Liver (tissue), 9 donors: ENCODE measurements around the gene IFT80. TPM values are rescaled to one million over a fixed set of nuclear protein-coding genes. Genes with fewer than 3 reads are reported as not detected.
"Not testable (repeated sequence)": the region's sequence is repeated elsewhere in the genome, so short reads cannot be mapped to it uniquely, and the experiment has no call there.

Experiments used
- DNase-seq: peaks from one replicate; pipeline ENCODE4 v3.0.0-alpha.2; 2017; ENCODE audit warnings: low spot score
- H3K27ac ChIP-seq, 2 donors: one replicate each; pipeline ENCODE4 v1.7.0; 2013; ENCODE audit warnings: inconsistent platforms in 2 of 2, low read length in 2 of 2, control low read depth in 1 of 2, low read depth in 1 of 2, mild to moderate bottlenecking in 1 of 2
- H3K27me3 ChIP-seq, 4 donors: one replicate each; pipeline versions ENCODE4 v1.6.1 to v1.7.0; 2013; ENCODE audit warnings: low read length in 3 of 4, inconsistent platforms in 1 of 4, mild to moderate bottlenecking in 1 of 4, moderate library complexity in 1 of 4; ENCODE audit not compliant: control insufficient read depth in 4 of 4, insufficient read depth in 4 of 4
- H3K36me3 ChIP-seq, 4 donors: one replicate each; pipeline versions ENCODE4 v1.6.1 to v1.7.0; 2013; ENCODE audit warnings: low read length in 3 of 4, mild to moderate bottlenecking in 3 of 4, low read depth in 1 of 4, moderate library complexity in 1 of 4; ENCODE audit not compliant: control insufficient read depth in 4 of 4, insufficient read depth in 3 of 4
- H3K4me1 ChIP-seq, 4 donors: one replicate each; pipeline versions ENCODE4 v1.6.1 to v1.7.0; 2013; ENCODE audit warnings: low read length in 3 of 4, mild to moderate bottlenecking in 3 of 4, moderate library complexity in 1 of 4; ENCODE audit not compliant: control insufficient read depth in 4 of 4, insufficient read depth in 4 of 4
- H3K4me3 ChIP-seq, 3 donors: one replicate each; pipeline versions ENCODE4 v1.6.1 to v1.7.0; 2013; ENCODE audit warnings: low read length in 3 of 3, control low read depth in 1 of 3, low read depth in 1 of 3, mild to moderate bottlenecking in 1 of 3
- H3K9ac ChIP-seq, 2 donors: one replicate each; pipeline ENCODE4 v1.7.0; 2013; ENCODE audit warnings: low read length in 2 of 2, mild to moderate bottlenecking in 2 of 2, moderate library complexity in 2 of 2, control low read depth in 1 of 2, low read depth in 1 of 2
- H3K9me3 ChIP-seq, 4 donors: one replicate each; pipeline versions ENCODE4 v1.6.1 to v1.7.0; 2013; ENCODE audit warnings: low read length in 3 of 4; ENCODE audit not compliant: control insufficient read depth in 4 of 4
- EGR1 ChIP-seq, 2 donors: IDR thresholded peaks; 2 replicates each; pipeline ENCODE4 v1.6.1; 2016 to 2018; ENCODE audit warnings: antibody characterized with exemption in 2 of 2, low read depth in 2 of 2
- FOXA1 ChIP-seq: IDR thresholded peaks from 2 replicates; pipeline ENCODE4 v1.6.1; 2016; ENCODE audit warnings: antibody characterized with exemption
- GABPA ChIP-seq, 2 donors: IDR thresholded peaks in 1 of 2; conservative IDR thresholded peaks in 1 of 2; 2 replicates each; pipeline ENCODE4 v1.6.1; 2016; ENCODE audit warnings: antibody characterized with exemption in 2 of 2, mild to moderate bottlenecking in 1 of 2, moderate library complexity in 1 of 2
- HNF4A ChIP-seq, 2 donors: conservative IDR thresholded peaks; 2 replicates each; pipeline ENCODE4 v1.6.1; 2016; ENCODE audit warnings: antibody characterized with exemption in 2 of 2, mild to moderate bottlenecking in 2 of 2
- NR2F2 ChIP-seq: IDR thresholded peaks from 2 replicates; pipeline ENCODE4 v1.6.1; 2016; ENCODE audit warnings: antibody characterized with exemption
- RAD21 ChIP-seq, 2 donors: IDR thresholded peaks; 2 replicates each; pipeline ENCODE4 v1.6.1; 2016; ENCODE audit warnings: antibody characterized with exemption in 2 of 2, mild to moderate bottlenecking in 2 of 2
- RXRA ChIP-seq, 2 donors: IDR thresholded peaks; 2 replicates each; pipeline ENCODE4 v1.6.1; 2017 to 2018; ENCODE audit warnings: antibody characterized with exemption in 2 of 2, mild to moderate bottlenecking in 1 of 2
- SP1 ChIP-seq: IDR thresholded peaks from 2 replicates; pipeline ENCODE4 v1.6.1; 2018; ENCODE audit warnings: antibody characterized with exemption, mild to moderate bottlenecking
- TAF1 ChIP-seq: conservative IDR thresholded peaks from 2 replicates; pipeline ENCODE4 v1.6.1; 2016; ENCODE audit warnings: antibody characterized with exemption, mild to moderate bottlenecking
- YY1 ChIP-seq: IDR thresholded peaks from 2 replicates; pipeline ENCODE4 v1.6.1; 2016; ENCODE audit warnings: antibody characterized with exemption, mild to moderate bottlenecking
- WGBS: extraction: QIAGEN DNeasy Blood & Tissue Kit; methylation state at CpG from one replicate; pipeline ENCODE4 v1.1.7; 2013; 5-methylcytosine and 5-hydroxymethylcytosine counted together
- polyA plus RNA-seq, 2 donors: library from polyadenylated mRNA; stranded (reverse) in 1 of 2; unstranded in 1 of 2; fragments of 200-250 nt in 1 of 2; fragments of >200 nt in 1 of 2; fragmentation: Nextera tagmentation in 1 of 2; extraction: Ambion mirVana in 1 of 2; gene quantifications; one replicate each; pipeline versions ENCODE4 v1.2.1 to v1.2.3, GENCODE V29; 2013 to 2015
- total RNA-seq, 2 donors: library from RNA; depleted of rRNA; stranded (reverse); fragments of >200 nt; gene quantifications; one replicate each; pipeline ENCODE4 v1.2.3, GENCODE V29; 2014
- TF ChIP-seq, protein P1 (sequence below): IDR thresholded peaks from 2 replicates; pipeline ENCODE4 v1.6.1; 2016; ENCODE audit warnings: antibody characterized with exemption
- TF ChIP-seq, protein P2 (sequence below): IDR thresholded peaks from 2 replicates; pipeline ENCODE4 v1.6.1; 2016; ENCODE audit warnings: antibody characterized with exemption
- TF ChIP-seq, protein P3 (sequence below): IDR thresholded peaks from 2 replicates; pipeline ENCODE4 v1.6.1; 2016; ENCODE audit warnings: antibody characterized with exemption, mild to moderate bottlenecking
- TF ChIP-seq, protein P4 (sequence below): IDR thresholded peaks from 2 replicates; pipeline ENCODE4 v1.6.1; 2016; ENCODE audit warnings: antibody characterized with exemption
- TF ChIP-seq, protein P5 (sequence below): fragments of 150-350 bp; IDR thresholded peaks from 2 replicates; pipeline ENCODE4 v1.5.1; 2017; ENCODE audit warnings: improper control_type of control experiment, low read depth, low read length; ENCODE audit not compliant: missing input control
- donor health status: healthy.
- donor health status: healthy.
- donor health status: healthy.
- donor health status: healthy.
- donor health status: healthy.

The IFT80 gene
- total and polyA plus RNA-seq, 4 donors = 3.5 to 15.7 (median 8.3) TPM

GRCh38 chr3:160245261-160245800 is 153.7 kb downstream of the IFT80 start:
- no peak for DNase-seq

DNA sequence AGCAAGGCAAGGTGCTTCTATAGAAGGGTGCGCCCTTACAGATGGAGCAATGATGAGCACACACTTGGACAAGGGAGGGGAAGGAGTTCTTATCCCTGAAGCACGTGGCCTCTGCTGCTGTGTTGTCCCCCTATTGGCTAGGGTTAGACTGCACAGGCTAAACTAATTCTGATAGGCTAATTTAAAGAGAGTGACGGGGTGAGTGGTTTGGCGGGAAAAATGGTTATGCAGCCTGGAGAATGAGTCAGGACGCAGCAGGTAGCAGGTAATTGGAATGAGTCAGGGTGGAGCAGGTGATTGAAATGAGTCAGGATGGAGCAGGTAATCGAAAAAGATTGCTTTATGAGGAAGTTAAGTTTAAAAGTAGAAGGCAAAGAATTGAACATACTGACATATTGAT is 158.3 kb downstream of the IFT80 start:
- not testable (repeated sequence) for H3K9ac ChIP-seq, DNase-seq, H3K4me3 ChIP-seq, H3K36me3 ChIP-seq, H3K9me3 ChIP-seq, H3K27me3 ChIP-seq, H3K27ac ChIP-seq, H3K4me1 ChIP-seq
- WGBS = 93% methylated on average over 6 of the region's 6 CpGs

More at GRCh38 chr3:160245261-160245800, 153.7 kb downstream of the IFT80 start:
- Histone ChIP-seq H3K9ac (no peak overlapping the region), H3K36me3 (no peaks in the 10 kb centered on the region), H3K4me1 (no peaks in the 10 kb centered on the region), H3K4me3 (no peak overlapping the region), H3K9me3 (peaks cover 0 to 3% (median 0%) of the 10 kb centered on the region in 4 donors), H3K27me3 (no peaks in the 10 kb centered on the region), H3K27ac (no peak overlapping the region)
- TF ChIP-seq YY1 (no peak), TAF1 (no peak), HNF4A (conservative IDR thresholded peaks at IDR 0.05) (no peak), RAD21 (IDR thresholded peaks at IDR 0.05) (no peak), GABPA (IDR thresholded peaks at IDR 0.05 in 1 of 2, conservative IDR thresholded peaks at IDR 0.05 in 1 of 2) (no peak), SP1 (no peak), RXRA (IDR thresholded peaks at IDR 0.05) (no peak), NR2F2 (no peak), EGR1 (IDR thresholded peaks at IDR 0.05; ENCODE audit: low read depth in 2 of 2) (no peak), FOXA1 (no peak)
- TF ChIP-seq, protein P1, sequence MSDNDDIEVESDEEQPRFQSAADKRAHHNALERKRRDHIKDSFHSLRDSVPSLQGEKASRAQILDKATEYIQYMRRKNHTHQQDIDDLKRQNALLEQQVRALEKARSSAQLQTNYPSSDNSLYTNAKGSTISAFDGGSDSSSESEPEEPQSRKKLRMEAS = no peak
- TF ChIP-seq, protein P2, sequence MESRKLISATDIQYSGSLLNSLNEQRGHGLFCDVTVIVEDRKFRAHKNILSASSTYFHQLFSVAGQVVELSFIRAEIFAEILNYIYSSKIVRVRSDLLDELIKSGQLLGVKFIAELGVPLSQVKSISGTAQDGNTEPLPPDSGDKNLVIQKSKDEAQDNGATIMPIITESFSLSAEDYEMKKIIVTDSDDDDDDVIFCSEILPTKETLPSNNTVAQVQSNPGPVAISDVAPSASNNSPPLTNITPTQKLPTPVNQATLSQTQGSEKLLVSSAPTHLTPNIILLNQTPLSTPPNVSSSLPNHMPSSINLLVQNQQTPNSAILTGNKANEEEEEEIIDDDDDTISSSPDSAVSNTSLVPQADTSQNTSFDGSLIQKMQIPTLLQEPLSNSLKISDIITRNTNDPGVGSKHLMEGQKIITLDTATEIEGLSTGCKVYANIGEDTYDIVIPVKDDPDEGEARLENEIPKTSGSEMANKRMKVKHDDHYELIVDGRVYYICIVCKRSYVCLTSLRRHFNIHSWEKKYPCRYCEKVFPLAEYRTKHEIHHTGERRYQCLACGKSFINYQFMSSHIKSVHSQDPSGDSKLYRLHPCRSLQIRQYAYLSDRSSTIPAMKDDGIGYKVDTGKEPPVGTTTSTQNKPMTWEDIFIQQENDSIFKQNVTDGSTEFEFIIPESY = no peak
- TF ChIP-seq, protein P3, sequence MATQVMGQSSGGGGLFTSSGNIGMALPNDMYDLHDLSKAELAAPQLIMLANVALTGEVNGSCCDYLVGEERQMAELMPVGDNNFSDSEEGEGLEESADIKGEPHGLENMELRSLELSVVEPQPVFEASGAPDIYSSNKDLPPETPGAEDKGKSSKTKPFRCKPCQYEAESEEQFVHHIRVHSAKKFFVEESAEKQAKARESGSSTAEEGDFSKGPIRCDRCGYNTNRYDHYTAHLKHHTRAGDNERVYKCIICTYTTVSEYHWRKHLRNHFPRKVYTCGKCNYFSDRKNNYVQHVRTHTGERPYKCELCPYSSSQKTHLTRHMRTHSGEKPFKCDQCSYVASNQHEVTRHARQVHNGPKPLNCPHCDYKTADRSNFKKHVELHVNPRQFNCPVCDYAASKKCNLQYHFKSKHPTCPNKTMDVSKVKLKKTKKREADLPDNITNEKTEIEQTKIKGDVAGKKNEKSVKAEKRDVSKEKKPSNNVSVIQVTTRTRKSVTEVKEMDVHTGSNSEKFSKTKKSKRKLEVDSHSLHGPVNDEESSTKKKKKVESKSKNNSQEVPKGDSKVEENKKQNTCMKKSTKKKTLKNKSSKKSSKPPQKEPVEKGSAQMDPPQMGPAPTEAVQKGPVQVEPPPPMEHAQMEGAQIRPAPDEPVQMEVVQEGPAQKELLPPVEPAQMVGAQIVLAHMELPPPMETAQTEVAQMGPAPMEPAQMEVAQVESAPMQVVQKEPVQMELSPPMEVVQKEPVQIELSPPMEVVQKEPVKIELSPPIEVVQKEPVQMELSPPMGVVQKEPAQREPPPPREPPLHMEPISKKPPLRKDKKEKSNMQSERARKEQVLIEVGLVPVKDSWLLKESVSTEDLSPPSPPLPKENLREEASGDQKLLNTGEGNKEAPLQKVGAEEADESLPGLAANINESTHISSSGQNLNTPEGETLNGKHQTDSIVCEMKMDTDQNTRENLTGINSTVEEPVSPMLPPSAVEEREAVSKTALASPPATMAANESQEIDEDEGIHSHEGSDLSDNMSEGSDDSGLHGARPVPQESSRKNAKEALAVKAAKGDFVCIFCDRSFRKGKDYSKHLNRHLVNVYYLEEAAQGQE = no peak
- TF ChIP-seq, protein P4, sequence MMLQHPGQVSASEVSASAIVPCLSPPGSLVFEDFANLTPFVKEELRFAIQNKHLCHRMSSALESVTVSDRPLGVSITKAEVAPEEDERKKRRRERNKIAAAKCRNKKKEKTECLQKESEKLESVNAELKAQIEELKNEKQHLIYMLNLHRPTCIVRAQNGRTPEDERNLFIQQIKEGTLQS = no peak
- TF ChIP-seq, protein P5, sequence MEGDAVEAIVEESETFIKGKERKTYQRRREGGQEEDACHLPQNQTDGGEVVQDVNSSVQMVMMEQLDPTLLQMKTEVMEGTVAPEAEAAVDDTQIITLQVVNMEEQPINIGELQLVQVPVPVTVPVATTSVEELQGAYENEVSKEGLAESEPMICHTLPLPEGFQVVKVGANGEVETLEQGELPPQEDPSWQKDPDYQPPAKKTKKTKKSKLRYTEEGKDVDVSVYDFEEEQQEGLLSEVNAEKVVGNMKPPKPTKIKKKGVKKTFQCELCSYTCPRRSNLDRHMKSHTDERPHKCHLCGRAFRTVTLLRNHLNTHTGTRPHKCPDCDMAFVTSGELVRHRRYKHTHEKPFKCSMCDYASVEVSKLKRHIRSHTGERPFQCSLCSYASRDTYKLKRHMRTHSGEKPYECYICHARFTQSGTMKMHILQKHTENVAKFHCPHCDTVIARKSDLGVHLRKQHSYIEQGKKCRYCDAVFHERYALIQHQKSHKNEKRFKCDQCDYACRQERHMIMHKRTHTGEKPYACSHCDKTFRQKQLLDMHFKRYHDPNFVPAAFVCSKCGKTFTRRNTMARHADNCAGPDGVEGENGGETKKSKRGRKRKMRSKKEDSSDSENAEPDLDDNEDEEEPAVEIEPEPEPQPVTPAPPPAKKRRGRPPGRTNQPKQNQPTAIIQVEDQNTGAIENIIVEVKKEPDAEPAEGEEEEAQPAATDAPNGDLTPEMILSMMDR = no peak
- WGBS = 96% methylated on average over 9 of the region's 9 CpGs
